IMR-90 (cell line): ENCODE measurements around the gene ITSN1. TPM values are rescaled to one million over a fixed set of nuclear protein-coding genes. Genes with fewer than 3 reads are reported as not detected.

Experiments used
- ATAC-seq: fragments of 200-7000 bp; cut with Tn5 transposase; 2 replicates; pipeline ENCODE4 v1.9.1; 2020; ENCODE audit warnings: low read depth, mild to moderate bottlenecking, moderate library complexity
- BruUV-seq: library from RNA; stranded (reverse); fragments of 400-500 nt; replicated peaks from 2 replicates; lab custom pipeline; 2021; lab: Mats Ljungman, UMichigan
- CTCF ChIA-PET: fragments of 300-600 bp; formaldehyde crosslinking; extraction: SDS; loops from one replicate; lab custom pipeline; 2021; ENCODE audit warnings: antibody characterized with exemption; lab: Yijun Ruan, JAX
- POLR2A ChIA-PET: fragments of 300-600 bp; sonication (Branson Sonifier 250); formaldehyde crosslinking; loops from one replicate; lab custom pipeline; 2022; ENCODE audit warnings: antibody characterized with exemption; ENCODE audit not compliant: unreplicated experiment; lab: Charles Lee
- DNase-seq: peaks from one replicate; pipeline ENCODE4 v3.0.0; 2013
- H2AFZ ChIP-seq: replicated peaks from 2 replicates; pipeline ENCODE3; 2013; ENCODE audit warnings: low read length, mild to moderate bottlenecking; ENCODE audit not compliant: poor library complexity
- H2AK5ac ChIP-seq: 2 replicates; pipeline ENCODE4 v1.6.1; 2013; ENCODE audit warnings: low read depth, low read length, inconsistent platforms
- H2AK9ac ChIP-seq: replicated peaks from 2 replicates; pipeline ENCODE3; 2013; ENCODE audit warnings: mild to moderate bottlenecking, low read depth, low read length, moderate library complexity; ENCODE audit not compliant: poor library complexity
- H2BK120ac ChIP-seq: 2 replicates; pipeline ENCODE4 v1.6.1; 2013; ENCODE audit warnings: low read depth, low read length, inconsistent platforms
- H2BK15ac ChIP-seq: 3 replicates; pipeline ENCODE4 v1.6.1; 2013; ENCODE audit warnings: low read depth, low read length, inconsistent platforms
- H2BK20ac ChIP-seq: 2 replicates; pipeline ENCODE4 v1.6.1; 2013; ENCODE audit warnings: low read depth, mild to moderate bottlenecking, inconsistent platforms, low read length, moderate library complexity
- H2BK5ac ChIP-seq: 2 replicates; pipeline ENCODE4 v1.6.1; 2013; ENCODE audit warnings: mild to moderate bottlenecking, low read depth, low read length, inconsistent platforms; ENCODE audit not compliant: poor library complexity, severe bottlenecking
- H3K14ac ChIP-seq: replicated peaks from 2 replicates; pipeline ENCODE4 v1.6.1; 2013; ENCODE audit warnings: low read depth, low read length, inconsistent platforms
- H3K18ac ChIP-seq: 2 replicates; pipeline ENCODE4 v1.6.1; 2013; ENCODE audit warnings: low read depth, low read length, control low read depth
- H3K23ac ChIP-seq: 2 replicates; pipeline ENCODE4 v1.6.1; 2013; ENCODE audit warnings: low read depth, low read length, inconsistent platforms
- H3K27ac ChIP-seq: 2 replicates; pipeline ENCODE4 v1.5.1; 2013; ENCODE audit warnings: mild to moderate bottlenecking, control low read depth, low read length; ENCODE audit not compliant: insufficient read depth
- H3K27me3 ChIP-seq: 2 replicates; pipeline ENCODE4 v1.6.1; 2013; ENCODE audit warnings: low read length; ENCODE audit not compliant: control insufficient read depth, insufficient read depth
- H3K36me3 ChIP-seq: 2 replicates; pipeline ENCODE4 v1.6.1; 2013; ENCODE audit warnings: low read length, mixed read lengths; ENCODE audit not compliant: control insufficient read depth, insufficient read depth
- H3K4ac ChIP-seq: 2 replicates; pipeline ENCODE4 v1.6.1; 2013; ENCODE audit warnings: low read depth, low read length, inconsistent platforms
- H3K4me1 ChIP-seq: 2 replicates; pipeline ENCODE4 v1.6.1; 2013; ENCODE audit warnings: low read length, mixed read lengths; ENCODE audit not compliant: control insufficient read depth, insufficient read depth
- H3K4me2 ChIP-seq: 2 replicates; pipeline ENCODE4 v1.6.1; 2013; ENCODE audit warnings: low read depth, mild to moderate bottlenecking, control low read depth, low read length, moderate library complexity
- H3K4me3 ChIP-seq: 2 replicates; pipeline ENCODE4 v1.5.1; 2013; ENCODE audit warnings: low read depth, mild to moderate bottlenecking, control low read depth, low read length, moderate library complexity; ENCODE audit not compliant: insufficient read depth
- H3K56ac ChIP-seq: 2 replicates; pipeline ENCODE4 v1.6.1; 2013; ENCODE audit warnings: low read length, inconsistent platforms; ENCODE audit not compliant: insufficient read depth; ENCODE audit errors: extremely low read depth
- H3K79me1 ChIP-seq, 2 experiments: 2 replicates each; pipeline ENCODE4 v1.6.1; 2013; ENCODE audit warnings: low read length in 2 of 2, inconsistent platforms in 1 of 2, low read depth in 1 of 2
- H3K9ac ChIP-seq: 2 replicates; pipeline ENCODE4 v1.6.1; 2013; ENCODE audit warnings: low read depth, low read length, control low read depth
- H3K9me1 ChIP-seq: 2 replicates; pipeline ENCODE4 v1.6.1; 2013; ENCODE audit warnings: low read length, inconsistent platforms; ENCODE audit not compliant: insufficient read depth
- H3K9me3 ChIP-seq: 2 replicates; pipeline ENCODE4 v1.6.1; 2013; ENCODE audit warnings: low read length; ENCODE audit not compliant: control insufficient read depth, insufficient read depth
- H4K20me1 ChIP-seq: 2 replicates; pipeline ENCODE4 v1.6.1; 2013; ENCODE audit warnings: low read length, inconsistent platforms; ENCODE audit not compliant: insufficient read depth
- H4K5ac ChIP-seq: 2 replicates; pipeline ENCODE4 v1.6.1; 2013; ENCODE audit warnings: mild to moderate bottlenecking, low read depth, low read length, control low read depth
- H4K8ac ChIP-seq, 2 experiments: 2 replicates each; pipeline ENCODE4 v1.6.1; 2013; ENCODE audit warnings: low read depth in 2 of 2, low read length in 2 of 2, control low read depth in 1 of 2, inconsistent platforms in 1 of 2
- H4K91ac ChIP-seq: 2 replicates; pipeline ENCODE4 v1.6.1; 2013; ENCODE audit warnings: low read depth, low read length, inconsistent platforms; ENCODE audit not compliant: insufficient read depth
- SMC3 ChIP-seq: fragments of 150-350 bp; IDR thresholded peaks from 2 replicates; pipeline ENCODE4 v1.6.1; 2016; ENCODE audit warnings: low read depth, mild to moderate bottlenecking, antibody characterized with exemption, low read length, moderate library complexity
- WGBS, 2 experiments: methylation state at CpG; one replicate each; pipeline versions ENCODE4 v1.1.5 to v1.1.7; 2013; ENCODE audit warnings: missing lambda C conversion rate in 2 of 2; ENCODE audit not compliant: insufficient read length in 1 of 2; ENCODE audit errors: extremely low coverage in 2 of 2; 5-methylcytosine and 5-hydroxymethylcytosine counted together
- dilution Hi-C: fragments of 300-500 bp; cut with HindIII; formaldehyde crosslinking; loops from one replicate; pipeline ENCODE4 v1.14.3; 2018; ENCODE audit warnings: low sequenced_read_pairs; ENCODE audit not compliant: unreplicated experiment
- in situ Hi-C: fragments of 300-500 bp; cut with MboI; formaldehyde crosslinking; loops from 3 replicates; pipeline ENCODE4 v1.14.3; 2019; ENCODE audit warnings: low sequenced_read_pairs, inconsistent platforms, mixed read lengths
- intact Hi-C: fragments of 100-400 bp; cut with micrococcal nuclease; formaldehyde crosslinking; loops from 2 replicates; pipeline ENCODE4 v1.10.0; 2022
- polyA plus RNA-seq, 3 experiments: library from polyadenylated mRNA; depleted of rRNA; stranded (reverse); fragments of >200 nt; gene quantifications; 2 replicates each; pipeline ENCODE4 v1.2.3, GENCODE V29; 2012; ENCODE audit warnings: low replicate concordance in 1 of 3
- total RNA-seq: library from RNA; depleted of rRNA; stranded (reverse); fragments of >200 nt; gene quantifications from 2 replicates; pipeline ENCODE4 v1.2.3, GENCODE V29; 2012

Gene ITSN1
- total and polyA plus RNA-seq, 2 of the 4 experiments (the other 2 are of a cell fraction): 45.4 to 62.0 TPM

GRCh38 chr21:33828083-33828482, 185.8 kb downstream of the ITSN1 start:
- Histone ChIP-seq H3K27me3 (no peaks in the 10 kb centered on the region), H3K79me1 (peaks cover 2 to 18% of the 10 kb centered on the region in 2 experiments; a peak in 2 of 4 replicates), H3K14ac (no peak overlapping the region), H2BK15ac (no peak overlapping the region), H4K20me1 (no peaks in the 10 kb centered on the region), H2BK120ac (no peak overlapping the region), H4K5ac (no peak overlapping the region), H2AFZ (no peak overlapping the region), H3K4me3 (no peak overlapping the region), H3K18ac (no peak overlapping the region), H3K9me1 (peaks cover 4% of the 10 kb centered on the region; the same call in 1 of the 2 replicates), H2AK9ac (no peak overlapping the region), H3K56ac (no peak overlapping the region), H3K9ac (no peak overlapping the region), H2BK20ac (no peak overlapping the region), H3K27ac (no peak overlapping the region), H4K8ac (no peak overlapping the region), H4K91ac (no peak overlapping the region), H3K36me3 (peaks cover 23% of the 10 kb centered on the region), H2AK5ac (no peak overlapping the region), H3K23ac (no peak overlapping the region), H3K9me3 (no peaks in the 10 kb centered on the region), H3K4me2 (no peak overlapping the region), H2BK5ac (no peak overlapping the region), H3K4me1 (peaks cover 11% of the 10 kb centered on the region), H3K4ac (no peak overlapping the region)
- CTCF ChIA-PET: no interaction called here
- intact Hi-C loops (loop anchor here (5.0 kb wide), 2 partner anchors 64 to 186 kb away; partner anchors contain the start of genes CRYZL1 and ITSN1), dilution Hi-C loops (no loop called here), in situ Hi-C loops (no loop called here)
- DNase-seq: no peak
- POLR2A ChIA-PET: no interaction called here
- ATAC-seq: no peak
- WGBS, 2 experiments: 80% methylated on average over 1 of the region's 4 CpGs; no CpG with 5 or more reads in 1 of the 2 experiments
- BruUV-seq: no TSS peak
- TF ChIP-seq SMC3: no peak
